ENCODE measurements around the gene FGFR3. TPM values are rescaled to one million over a fixed set of nuclear protein-coding genes. Genes with fewer than 3 reads are reported as not detected.

Gene FGFR3
- total RNA-seq, 1 donor from 2014 or later = 44.3 TPM

GRCh38 chr4:1836650-1837049, 43.6 kb downstream of the FGFR3 start:
- Mint-ChIP-seq H3K36me3 (peaks cover 5% of the 10 kb centered on the region), H3K4me3 (no peak overlapping the region)

DNA sequence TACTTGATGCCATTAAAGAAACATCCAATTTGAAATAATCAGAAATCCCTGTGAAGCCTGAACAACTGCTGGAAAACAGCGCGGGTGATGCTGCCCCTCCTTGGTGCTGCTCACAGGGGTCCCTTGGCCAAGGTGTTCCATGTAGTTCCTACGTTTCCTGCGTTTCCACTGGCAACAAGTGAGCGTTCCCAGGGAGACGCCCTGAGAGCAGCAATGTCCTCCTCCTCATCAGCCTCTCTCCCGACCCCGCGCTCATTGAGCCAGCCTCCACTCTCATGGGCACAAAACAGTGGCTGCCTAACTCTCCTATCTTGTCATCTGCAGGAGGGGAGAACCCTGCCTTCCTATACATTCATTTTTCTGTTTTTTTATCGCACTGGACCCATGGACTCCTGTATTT, 44.0 kb downstream of the FGFR3 start:
- Mint-ChIP-seq H3K36me3 (peaks cover 4% of the 10 kb centered on the region), H3K4me1 (ENCODE audit: unreplicated experiment) (no peaks in the 10 kb centered on the region), H3K27ac (no peak overlapping the region), H3K4me3 (no peak overlapping the region), H3K27me3 (no peaks in the 10 kb centered on the region), H3K9me3 (no peaks in the 10 kb centered on the region)
- no peak for TF ChIP-seq CTCF (conservative IDR thresholded peaks at IDR 0.05)
- no peak for DNase-seq (ENCODE audit: extremely low spot score, unreplicated experiment)

More at GRCh38 chr4:1836650-1837049, 43.6 kb downstream of the FGFR3 start:
- TF ChIP-seq CTCF (conservative IDR thresholded peaks at IDR 0.05) = no peak
- Mint-ChIP-seq H3K4me1 (ENCODE audit: unreplicated experiment) (no peaks in the 10 kb centered on the region), H3K27ac (no peak overlapping the region), H3K9me3 (no peaks in the 10 kb centered on the region), H3K27me3 (no peaks in the 10 kb centered on the region)
- DNase-seq (ENCODE audit: extremely low spot score, unreplicated experiment) = no peak

DNA sequence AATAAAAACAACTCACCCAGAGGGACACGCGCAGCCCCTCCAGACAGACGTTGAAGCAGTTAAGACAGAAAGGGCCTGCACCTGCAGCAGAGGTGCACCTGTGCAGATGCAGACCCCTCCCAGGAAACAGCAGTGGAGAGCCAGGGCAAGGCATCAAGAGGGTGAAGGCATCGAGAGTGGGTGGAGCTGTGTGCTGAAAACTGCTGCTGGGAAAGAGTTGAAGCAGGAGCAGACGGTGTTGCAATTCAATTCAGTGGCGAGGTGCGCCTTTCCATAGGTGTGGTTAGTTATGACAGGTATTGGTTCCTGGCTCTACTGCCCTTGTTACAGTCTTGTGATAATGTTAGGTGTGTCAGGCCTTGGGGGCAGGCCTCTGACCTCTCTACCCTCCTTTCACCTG, 46.2 kb downstream of the FGFR3 start:
- H3K27ac Mint-ChIP-seq = peak overlapping the region; percentile 3

DNA sequence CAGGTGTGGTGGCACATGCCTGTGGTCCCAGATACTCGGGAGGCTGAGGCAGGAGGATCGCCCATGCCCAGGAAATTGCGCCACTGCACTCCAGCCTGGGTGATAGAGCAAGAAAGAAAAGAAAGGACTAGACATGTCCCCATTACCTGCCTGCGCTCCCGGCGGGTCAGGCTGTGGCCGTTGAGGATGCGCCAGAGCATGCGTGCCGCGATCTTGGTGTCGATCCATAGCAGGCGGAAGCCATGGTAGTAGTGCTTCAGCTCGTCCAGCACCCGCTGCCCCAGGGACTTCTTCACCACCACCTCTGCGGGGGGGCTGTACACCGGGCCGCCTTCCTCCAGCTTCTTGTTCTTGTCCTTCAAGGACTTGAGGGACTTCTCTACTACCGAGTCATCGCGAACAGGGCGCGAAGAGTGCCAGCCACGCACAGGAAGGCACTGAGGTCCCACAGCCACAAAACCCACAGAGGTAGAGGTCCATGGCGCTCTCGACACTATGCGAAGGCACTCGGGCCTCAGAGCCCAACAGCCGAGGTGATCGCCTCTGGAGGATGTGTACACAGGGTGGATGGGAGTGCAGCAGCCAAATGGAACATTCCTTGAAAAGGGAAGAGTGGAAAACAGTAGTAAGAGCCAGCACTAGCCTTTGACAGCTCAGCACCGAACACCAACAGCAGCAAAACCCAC, 48.3 kb downstream of the FGFR3 start:
- TF ChIP-seq CTCF (conservative IDR thresholded peaks at IDR 0.05) = no peak
- DNase-seq (ENCODE audit: extremely low spot score, unreplicated experiment) = no peak
- Mint-ChIP-seq H3K4me3 (no peak overlapping the region), H3K36me3 (peaks cover under 1% of the 10 kb centered on the region), H3K27me3 (no peaks in the 10 kb centered on the region), H3K9me3 (no peaks in the 10 kb centered on the region), H3K4me1 (ENCODE audit: unreplicated experiment) (no peaks in the 10 kb centered on the region), H3K27ac (no peak overlapping the region)

More for the DNA sequence above, 46.2 kb downstream of the FGFR3 start:
- H3K9me3 Mint-ChIP-seq = no peaks in the 10 kb centered on the region
- no peak for DNase-seq (ENCODE audit: extremely low spot score, unreplicated experiment)
- no peaks in the 10 kb centered on the region for H3K27me3 Mint-ChIP-seq
- no peak for TF ChIP-seq CTCF (conservative IDR thresholded peaks at IDR 0.05)
- H3K4me1 Mint-ChIP-seq (ENCODE audit: unreplicated experiment) = no peaks in the 10 kb centered on the region
- no peak overlapping the region for H3K4me3 Mint-ChIP-seq
- peaks cover 4% of the 10 kb centered on the region for H3K36me3 Mint-ChIP-seq

GRCh38 chr4:1841887-1842210, 48.8 kb downstream of the FGFR3 start:
- H3K27me3 Mint-ChIP-seq = no peaks in the 10 kb centered on the region
- H3K27ac Mint-ChIP-seq = no peak overlapping the region
- H3K4me1 Mint-ChIP-seq (ENCODE audit: unreplicated experiment) = no peaks in the 10 kb centered on the region
- no peak overlapping the region for H3K4me3 Mint-ChIP-seq
- H3K36me3 Mint-ChIP-seq = no peaks in the 10 kb centered on the region
- no peak for TF ChIP-seq CTCF (conservative IDR thresholded peaks at IDR 0.05)
- DNase-seq (ENCODE audit: extremely low spot score, unreplicated experiment) = no peak
- H3K9me3 Mint-ChIP-seq = no peaks in the 10 kb centered on the region
